HepG2 (cell line): Measurements from ENCODE around the gene LCK. TPM values are rescaled to one million over a fixed set of nuclear protein-coding genes. Genes with fewer than 3 reads are reported as not detected.

ENCODE experiments used
- KDM5A ChIP-seq: fragments of 200-600 bp; sonication (generic); IDR thresholded peaks from 2 replicates; pipeline ENCODE4 v1.7.0; 2018; ENCODE audit warnings: antibody characterized with exemption, mild to moderate bottlenecking, low read length, borderline replicate concordance
- NFE2L2 ChIP-seq: fragments of 150-350 bp; IDR thresholded peaks from 2 replicates; pipeline ENCODE4 v1.6.1; 2014; ENCODE audit warnings: low read length
- NR2F2 ChIP-seq: IDR thresholded peaks from 2 replicates; pipeline ENCODE4 v1.6.1; 2012; ENCODE audit warnings: low read depth, inconsistent platforms, borderline replicate concordance
- RBM22 ChIP-seq: fragments of 200-400 bp; formaldehyde crosslinking; optimal IDR thresholded peaks from 2 replicates; pipeline ENCODE3; 2017; ENCODE audit warnings: mild to moderate bottlenecking, low read length, moderate library complexity
- ZFY ChIP-seq: sonication (generic); formaldehyde crosslinking; IDR thresholded peaks from 2 replicates; pipeline ENCODE4 v1.4.0; 2020; ENCODE audit warnings: missing genetic modification reagents
- ZIK1 ChIP-seq: sonication (generic); formaldehyde crosslinking; IDR thresholded peaks from 2 replicates; pipeline ENCODE4 v1.5.0; 2020; ENCODE audit warnings: mild to moderate bottlenecking, low read depth, missing genetic modification reagents, borderline replicate concordance
- ZNF18 ChIP-seq: sonication (generic); formaldehyde crosslinking; IDR thresholded peaks from 2 replicates; pipeline ENCODE4 v1.8.0; 2022; ENCODE audit warnings: mild to moderate bottlenecking, missing genetic modification reagents; ENCODE audit not compliant: insufficient replicate concordance
- ZNF546 ChIP-seq: sonication (generic); formaldehyde crosslinking; conservative IDR thresholded peaks from 2 replicates; pipeline ENCODE4 v1.8.1; 2023; ENCODE audit warnings: mild to moderate bottlenecking, missing genetic modification reagents
- ZNF687 ChIP-seq: sonication (generic); formaldehyde crosslinking; IDR thresholded peaks from 2 replicates; pipeline ENCODE4 v1.5.1; 2020; ENCODE audit warnings: mild to moderate bottlenecking, missing genetic modification reagents, moderate library complexity
- ZNF770 ChIP-seq: sonication (generic); formaldehyde crosslinking; IDR thresholded peaks from 2 replicates; pipeline ENCODE4 v1.5.0; 2020; ENCODE audit warnings: mild to moderate bottlenecking, missing genetic modification reagents
- ZNF891 ChIP-seq: sonication (generic); formaldehyde crosslinking; IDR thresholded peaks from 2 replicates; pipeline ENCODE4 v1.5.0; 2020; ENCODE audit warnings: mild to moderate bottlenecking, missing genetic modification reagents
- polyA plus RNA-seq, 8 experiments: library from polyadenylated mRNA; depleted of rRNA in 3 of 8; stranded (reverse) in 7 of 8; unstranded in 1 of 8; fragments of >200 nt; fragmentation: Illumina TruSeq in 4 of 8; extraction: Trizol in 4 of 8; gene quantifications; 2 replicates each; pipeline versions ENCODE4 v1.2.1 to v1.2.3, GENCODE V29; 2011 to 2016; ENCODE audit warnings: low read depth in 4 of 8, missing spikeins in 1 of 8, mixed read lengths in 1 of 8; ENCODE audit not compliant: insufficient read depth in 1 of 8
- total RNA-seq, 5 experiments: library from RNA; depleted of rRNA; stranded (reverse); fragments of >200 nt; fragmentation: Illumina TruSeq; extraction: Trizol; gene quantifications; 2 replicates each; pipeline ENCODE4 v1.2.3, GENCODE V29; 2016; ENCODE audit warnings: low read depth in 1 of 5
- TF ChIP-seq, protein P1 (sequence below), 2 experiments: fragments of 450-650 bp in 1 of 2; sonication (generic) in 1 of 2; formaldehyde crosslinking; IDR thresholded peaks; 2 replicates each; pipeline versions ENCODE4 v1.5.0 to v1.8.0; 2020 to 2022; ENCODE audit warnings: mild to moderate bottlenecking in 1 of 2, missing genetic modification reagents in 1 of 2
- TF ChIP-seq, protein P2 (sequence below): sonication (generic); formaldehyde crosslinking; IDR thresholded peaks from 2 replicates; pipeline ENCODE4 v1.4.0; 2020; ENCODE audit warnings: mild to moderate bottlenecking, missing genetic modification reagents

Gene LCK
- total and polyA plus RNA-seq, 2 of the 13 experiments (the other 11 are each of a cell fraction or from before 2014, with no cell fraction given), result 0.93 to 1.8 TPM

GRCh38 chr1:32221980-32222755 lies 28.9 kb upstream of the LCK start, which contains the start of the genes EIF3I and TMEM234 (continued):
- TF ChIP-seq, protein P1, sequence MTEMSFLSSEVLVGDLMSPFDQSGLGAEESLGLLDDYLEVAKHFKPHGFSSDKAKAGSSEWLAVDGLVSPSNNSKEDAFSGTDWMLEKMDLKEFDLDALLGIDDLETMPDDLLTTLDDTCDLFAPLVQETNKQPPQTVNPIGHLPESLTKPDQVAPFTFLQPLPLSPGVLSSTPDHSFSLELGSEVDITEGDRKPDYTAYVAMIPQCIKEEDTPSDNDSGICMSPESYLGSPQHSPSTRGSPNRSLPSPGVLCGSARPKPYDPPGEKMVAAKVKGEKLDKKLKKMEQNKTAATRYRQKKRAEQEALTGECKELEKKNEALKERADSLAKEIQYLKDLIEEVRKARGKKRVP (CRISPR knock-in tag; IDR thresholded peaks at IDR 0.05), result peak in 1 of 2 experiments; percentile 36; a peak in 2 of 4 replicates
- TF ChIP-seq RBM22 (peak; percentile 92), NR2F2 (peak; percentile 59; the same call in 1 of the 2 replicates), ZNF770 (CRISPR knock-in tag) (peak; percentile 34; the same call in 1 of the 2 replicates), ZIK1 (peak; percentile 44; the same call in 1 of the 2 replicates), ZNF18 (peak; percentile 59), KDM5A (peak; percentile 83), ZNF687 (peak; percentile 82), ZFY (CRISPR knock-in tag) (peak; percentile 97), NFE2L2 (no peak), ZNF546 (CRISPR knock-in tag) (0 out of 2 replicates have a peak, but pooled peaks have one; percentile 47), ZNF891 (CRISPR knock-in tag) (peak; percentile 45; the same call in 1 of the 2 replicates)
- TF ChIP-seq, protein P2, sequence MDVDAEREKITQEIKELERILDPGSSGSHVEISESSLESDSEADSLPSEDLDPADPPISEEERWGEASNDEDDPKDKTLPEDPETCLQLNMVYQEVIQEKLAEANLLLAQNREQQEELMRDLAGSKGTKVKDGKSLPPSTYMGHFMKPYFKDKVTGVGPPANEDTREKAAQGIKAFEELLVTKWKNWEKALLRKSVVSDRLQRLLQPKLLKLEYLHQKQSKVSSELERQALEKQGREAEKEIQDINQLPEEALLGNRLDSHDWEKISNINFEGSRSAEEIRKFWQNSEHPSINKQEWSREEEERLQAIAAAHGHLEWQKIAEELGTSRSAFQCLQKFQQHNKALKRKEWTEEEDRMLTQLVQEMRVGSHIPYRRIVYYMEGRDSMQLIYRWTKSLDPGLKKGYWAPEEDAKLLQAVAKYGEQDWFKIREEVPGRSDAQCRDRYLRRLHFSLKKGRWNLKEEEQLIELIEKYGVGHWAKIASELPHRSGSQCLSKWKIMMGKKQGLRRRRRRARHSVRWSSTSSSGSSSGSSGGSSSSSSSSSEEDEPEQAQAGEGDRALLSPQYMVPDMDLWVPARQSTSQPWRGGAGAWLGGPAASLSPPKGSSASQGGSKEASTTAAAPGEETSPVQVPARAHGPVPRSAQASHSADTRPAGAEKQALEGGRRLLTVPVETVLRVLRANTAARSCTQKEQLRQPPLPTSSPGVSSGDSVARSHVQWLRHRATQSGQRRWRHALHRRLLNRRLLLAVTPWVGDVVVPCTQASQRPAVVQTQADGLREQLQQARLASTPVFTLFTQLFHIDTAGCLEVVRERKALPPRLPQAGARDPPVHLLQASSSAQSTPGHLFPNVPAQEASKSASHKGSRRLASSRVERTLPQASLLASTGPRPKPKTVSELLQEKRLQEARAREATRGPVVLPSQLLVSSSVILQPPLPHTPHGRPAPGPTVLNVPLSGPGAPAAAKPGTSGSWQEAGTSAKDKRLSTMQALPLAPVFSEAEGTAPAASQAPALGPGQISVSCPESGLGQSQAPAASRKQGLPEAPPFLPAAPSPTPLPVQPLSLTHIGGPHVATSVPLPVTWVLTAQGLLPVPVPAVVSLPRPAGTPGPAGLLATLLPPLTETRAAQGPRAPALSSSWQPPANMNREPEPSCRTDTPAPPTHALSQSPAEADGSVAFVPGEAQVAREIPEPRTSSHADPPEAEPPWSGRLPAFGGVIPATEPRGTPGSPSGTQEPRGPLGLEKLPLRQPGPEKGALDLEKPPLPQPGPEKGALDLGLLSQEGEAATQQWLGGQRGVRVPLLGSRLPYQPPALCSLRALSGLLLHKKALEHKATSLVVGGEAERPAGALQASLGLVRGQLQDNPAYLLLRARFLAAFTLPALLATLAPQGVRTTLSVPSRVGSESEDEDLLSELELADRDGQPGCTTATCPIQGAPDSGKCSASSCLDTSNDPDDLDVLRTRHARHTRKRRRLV, result 0 out of 2 replicates have a peak, but pooled peaks have one; percentile 67
